LNCaP clone FGC (cell line): ENCODE data around the gene CP.

Experiments used
- DNase-seq: peaks from one replicate; pipeline ENCODE4 v3.0.0-alpha.2; 2011; ENCODE audit warnings: low read depth
- H3K4me3 ChIP-seq: 2 replicates; pipeline ENCODE4 v1.5.1; 2011; ENCODE audit warnings: mild to moderate bottlenecking, low read depth, low read length, control low read depth
- CTCF ChIP-seq: IDR thresholded peaks from 2 replicates; pipeline ENCODE4 v1.5.1; 2012; ENCODE audit warnings: mild to moderate bottlenecking; ENCODE audit not compliant: control insufficient read depth, insufficient read depth; ENCODE audit errors: extremely low read depth

The CP gene

GRCh38 chr3:149258298-149258697, 36.7 kb upstream of the CP start:
- no peak for TF ChIP-seq CTCF
- no peak overlapping the region for H3K4me3 ChIP-seq
- no peak for DNase-seq

- DNase-seq, result no peak
- H3K4me3 ChIP-seq, result no peak overlapping the region
- TF ChIP-seq CTCF, result no peak
These were observed 30.6 kb upstream of the CP start for GRCh38 chr3:149252272-149252671.

- no peak for DNase-seq
- TF ChIP-seq CTCF, result no peak
- H3K4me3 ChIP-seq, result no peak overlapping the region
These were observed 29.6 kb upstream of the CP start for GRCh38 chr3:149251186-149251585.

- H3K4me3 ChIP-seq, result no peak overlapping the region
- no peak for TF ChIP-seq CTCF
- DNase-seq, result no peak
These were observed 26.5 kb upstream of the CP start for GRCh38 chr3:149247929-149248691.

- TF ChIP-seq CTCF, result no peak
- peak; percentile 19 for DNase-seq
- no peak overlapping the region for H3K4me3 ChIP-seq
These were observed 25.5 kb upstream of the CP start for GRCh38 chr3:149247008-149247710.

- DNase-seq, result peak; percentile 50
- no peak overlapping the region for H3K4me3 ChIP-seq
These were observed 24.3 kb upstream of the CP start for GRCh38 chr3:149245738-149246451.

More at GRCh38 chr3:149245738-149246451, 24.3 kb upstream of the CP start:
- TF ChIP-seq CTCF, result no peak
